Mesendoderm (in vitro differentiated cells): ENCODE data around the gene C2CD5.

Experiments used
- DNase-seq: peaks from one replicate; pipeline ENCODE4 v3.0.0; 2013
- H2AK5ac ChIP-seq: 2 replicates; pipeline ENCODE4 v1.6.1; 2013; ENCODE audit warnings: low read length, inconsistent platforms
- H2BK120ac ChIP-seq: 2 replicates; pipeline ENCODE4 v1.6.1; 2013; ENCODE audit warnings: low read depth, mild to moderate bottlenecking, low read length, moderate library complexity, mixed read lengths
- H2BK15ac ChIP-seq: replicated peaks from 2 replicates; pipeline ENCODE4 v1.6.1; 2013; ENCODE audit warnings: low read depth, mild to moderate bottlenecking, moderate library complexity
- H2BK5ac ChIP-seq: 2 replicates; pipeline ENCODE4 v1.6.1; 2013; ENCODE audit warnings: low read length, inconsistent platforms
- H3K18ac ChIP-seq: 2 replicates; pipeline ENCODE4 v1.6.1; 2013; ENCODE audit warnings: mild to moderate bottlenecking, low read length, mixed read lengths
- H3K23ac ChIP-seq: one replicate; pipeline ENCODE4 v1.6.1; 2013; ENCODE audit warnings: low read length
- H3K27ac ChIP-seq: 2 replicates; pipeline ENCODE4 v1.5.1; 2013; ENCODE audit warnings: low read depth, mild to moderate bottlenecking, inconsistent platforms, low read length, moderate library complexity
- H3K27me3 ChIP-seq: 2 replicates; pipeline ENCODE4 v1.6.1; 2013; ENCODE audit warnings: low read length, control low read depth, mild to moderate bottlenecking, inconsistent platforms; ENCODE audit not compliant: insufficient read depth, poor library complexity
- H3K36me3 ChIP-seq: 2 replicates; pipeline ENCODE4 v1.6.1; 2013; ENCODE audit warnings: low read length, inconsistent platforms; ENCODE audit not compliant: control insufficient read depth, insufficient read depth
- H3K4ac ChIP-seq: one replicate; pipeline ENCODE4 v1.6.1; 2013; ENCODE audit warnings: low read depth, mild to moderate bottlenecking, low read length, moderate library complexity
- H3K4me1 ChIP-seq: 2 replicates; pipeline ENCODE4 v1.6.1; 2013; ENCODE audit warnings: low read depth, low read length, inconsistent platforms; ENCODE audit not compliant: control insufficient read depth
- H3K4me2 ChIP-seq: 2 replicates; pipeline ENCODE4 v1.6.1; 2013; ENCODE audit warnings: low read length
- H3K4me3 ChIP-seq: 2 replicates; pipeline ENCODE4 v1.5.1; 2013; ENCODE audit warnings: mild to moderate bottlenecking, low read length
- H3K56ac ChIP-seq: one replicate; pipeline ENCODE4 v1.6.1; 2013; ENCODE audit warnings: low read length
- H3K79me1 ChIP-seq: 2 replicates; pipeline ENCODE4 v1.6.1; 2013; ENCODE audit warnings: low read length, inconsistent platforms
- H3K79me2 ChIP-seq: 2 replicates; pipeline ENCODE4 v1.6.1; 2013; ENCODE audit warnings: mild to moderate bottlenecking, low read length; ENCODE audit not compliant: control insufficient read depth, insufficient read depth
- H3K9ac ChIP-seq: 2 replicates; pipeline ENCODE4 v1.6.1; 2013; ENCODE audit warnings: low read length, inconsistent platforms
- H4K5ac ChIP-seq: one replicate; pipeline ENCODE4 v1.6.1; 2013; ENCODE audit warnings: low read length
- H4K8ac ChIP-seq: one replicate; pipeline ENCODE4 v1.6.1; 2013; ENCODE audit warnings: low read depth, mild to moderate bottlenecking, control low read depth, low read length, moderate library complexity
- WGBS: extraction: QIAGEN DNeasy Blood & Tissue Kit; methylation state at CpG from one replicate; pipeline ENCODE4 v1.1.7; 2013; ENCODE audit warnings: low lambda C conversion rate, missing lambda C conversion rate; ENCODE audit not compliant: insufficient coverage; ENCODE audit errors: extremely low coverage; 5-methylcytosine and 5-hydroxymethylcytosine counted together

C2CD5 gene

DNA sequence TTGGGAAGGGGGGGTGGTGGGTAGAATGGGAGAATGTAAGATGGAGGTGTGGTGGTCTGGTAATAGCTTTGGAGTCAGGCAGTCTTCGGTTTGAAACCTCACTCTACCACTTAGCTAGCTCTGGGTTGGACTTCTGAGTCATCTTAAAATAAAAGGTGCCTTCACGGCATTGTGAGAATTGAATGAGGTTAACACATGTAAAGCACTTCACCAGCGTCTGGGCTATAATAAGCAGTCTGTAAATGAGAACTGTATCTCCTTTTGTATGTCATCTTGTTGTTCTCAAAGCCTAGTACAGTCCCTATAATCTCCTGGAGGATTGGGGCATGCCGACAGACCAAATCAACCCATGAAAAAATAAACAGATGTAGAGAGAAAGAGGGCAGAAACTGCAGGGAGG, 11.2 kb downstream of the C2CD5 start:
- no peak for DNase-seq
- H3K23ac ChIP-seq = no peak overlapping the region
- H3K4me3 ChIP-seq = no peak overlapping the region
- H4K8ac ChIP-seq = no peak overlapping the region
- H3K4ac ChIP-seq = no peak overlapping the region
- no peak overlapping the region for H3K18ac ChIP-seq
- H2AK5ac ChIP-seq = no peak overlapping the region
- H3K27me3 ChIP-seq = no peaks in the 10 kb centered on the region
- peaks cover 4% of the 10 kb centered on the region for H3K36me3 ChIP-seq
- H3K56ac ChIP-seq = no peak overlapping the region
- H2BK5ac ChIP-seq = no peak overlapping the region
- H3K4me2 ChIP-seq = no peak overlapping the region
- no peak overlapping the region for H4K5ac ChIP-seq
- no peak overlapping the region for H2BK15ac ChIP-seq
- H3K79me1 ChIP-seq = no peaks in the 10 kb centered on the region
- H3K27ac ChIP-seq = no peak overlapping the region
- H3K4me1 ChIP-seq = no peaks in the 10 kb centered on the region
- no peak overlapping the region for H3K9ac ChIP-seq
- H2BK120ac ChIP-seq = no peak overlapping the region
- no peaks in the 10 kb centered on the region for H3K79me2 ChIP-seq
- WGBS = no CpG with 5 or more reads among the region's 4 CpGs

DNA sequence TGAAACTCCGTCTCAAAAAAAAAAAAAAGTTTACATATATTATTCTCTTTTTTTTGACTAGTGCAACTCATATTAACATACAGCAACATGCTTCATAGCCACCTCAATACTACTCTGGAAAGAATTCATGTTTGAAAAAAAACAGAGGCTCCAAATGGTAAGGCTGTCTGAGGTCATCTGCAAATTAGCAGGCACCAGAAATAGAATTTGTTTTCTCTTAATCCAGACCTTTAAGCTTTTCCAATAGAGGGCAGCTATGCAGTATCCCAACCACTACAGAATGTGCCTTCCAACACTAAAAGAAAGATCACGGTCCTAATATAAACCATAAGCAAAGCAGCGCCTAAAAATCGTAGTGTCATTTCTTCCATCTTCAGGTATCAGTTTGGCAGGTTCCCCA, 12.0 kb downstream of the C2CD5 start:
- no peak for DNase-seq

DNA sequence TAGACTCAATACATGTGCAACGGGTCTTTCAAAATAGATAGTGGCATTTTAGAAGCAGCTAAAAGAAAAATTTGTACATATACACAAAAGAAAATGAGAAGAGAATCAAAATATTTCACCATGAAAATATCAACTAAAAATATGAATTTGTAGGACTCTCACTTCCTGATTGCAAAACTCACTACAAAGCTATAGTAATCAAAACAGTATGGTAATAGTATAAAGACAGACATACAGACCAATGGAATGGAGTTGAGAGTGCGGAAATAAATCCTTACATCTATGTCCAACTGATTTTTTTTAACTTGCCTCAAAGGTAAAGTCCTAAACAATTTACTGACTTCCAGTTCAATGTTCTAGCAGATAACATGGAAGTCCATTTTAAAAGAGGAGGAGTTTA, 13.1 kb downstream of the C2CD5 start:
- no CpG with 5 or more reads among the region's 2 CpGs for WGBS
- Histone ChIP-seq H3K4me3 (no peak overlapping the region), H3K79me2 (no peaks in the 10 kb centered on the region), H3K27me3 (no peaks in the 10 kb centered on the region), H3K23ac (no peak overlapping the region), H3K18ac (no peak overlapping the region), H2BK15ac (no peak overlapping the region), H3K27ac (no peak overlapping the region), H3K4ac (no peak overlapping the region), H3K4me1 (no peaks in the 10 kb centered on the region), H2BK5ac (no peak overlapping the region), H4K8ac (no peak overlapping the region), H3K9ac (no peak overlapping the region), H2AK5ac (no peak overlapping the region), H3K4me2 (no peak overlapping the region), H4K5ac (no peak overlapping the region), H2BK120ac (no peak overlapping the region), H3K56ac (no peak overlapping the region), H3K79me1 (no peaks in the 10 kb centered on the region), H3K36me3 (peaks cover 4% of the 10 kb centered on the region)
- DNase-seq = no peak

More for the DNA sequence above, 12.0 kb downstream of the C2CD5 start:
- Histone ChIP-seq H3K4me1 (no peaks in the 10 kb centered on the region), H3K56ac (no peak overlapping the region), H2BK15ac (no peak overlapping the region), H3K9ac (no peak overlapping the region), H3K79me2 (no peaks in the 10 kb centered on the region), H3K23ac (no peak overlapping the region), H3K27ac (no peak overlapping the region), H3K79me1 (no peaks in the 10 kb centered on the region), H3K4me3 (no peak overlapping the region), H3K4ac (no peak overlapping the region), H3K18ac (no peak overlapping the region), H3K4me2 (no peak overlapping the region), H4K5ac (no peak overlapping the region), H4K8ac (no peak overlapping the region), H3K36me3 (peaks cover 4% of the 10 kb centered on the region), H2BK5ac (no peak overlapping the region), H3K27me3 (no peaks in the 10 kb centered on the region), H2BK120ac (no peak overlapping the region), H2AK5ac (no peak overlapping the region)
- WGBS = no CpG with 5 or more reads among the region's 4 CpGs

DNA sequence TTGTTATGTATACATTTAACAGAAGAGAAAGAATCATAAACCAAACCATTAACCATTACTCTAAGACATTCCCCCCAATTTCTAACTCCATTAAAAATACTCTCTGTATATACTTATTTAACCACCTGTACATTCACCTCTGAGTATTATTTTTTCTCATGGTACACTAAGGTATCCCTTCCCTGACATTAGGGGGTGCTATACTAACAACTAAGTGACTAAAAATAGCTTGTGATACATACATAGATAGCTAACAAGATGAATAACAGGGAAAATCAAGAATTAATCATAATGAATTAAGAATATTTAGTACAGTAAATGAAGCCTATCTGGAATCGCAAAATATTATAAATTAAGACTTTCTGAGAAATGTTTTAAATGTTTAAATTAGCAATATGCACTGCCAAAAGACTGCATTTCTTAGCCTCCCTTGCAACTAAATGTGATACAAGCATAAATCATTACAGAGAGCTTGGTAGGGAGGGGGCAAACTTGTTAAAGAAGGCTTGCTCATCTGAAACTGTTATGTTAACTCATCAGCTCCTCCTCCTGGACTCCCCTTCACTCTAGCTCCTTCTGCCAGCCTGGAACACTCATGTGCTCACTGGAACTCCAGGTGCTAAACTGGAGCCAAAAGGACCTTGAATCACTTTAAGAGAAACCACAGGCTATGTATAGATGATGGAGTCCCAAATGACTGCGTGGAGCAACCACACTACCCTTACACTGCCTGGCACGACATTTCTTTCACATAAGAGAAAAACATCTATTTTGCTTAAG, 14.9 kb downstream of the C2CD5 start:
- Histone ChIP-seq H3K79me2 (no peaks in the 10 kb centered on the region), H3K23ac (no peak overlapping the region), H2BK5ac (no peak overlapping the region), H3K27me3 (no peaks in the 10 kb centered on the region), H3K4me1 (no peaks in the 10 kb centered on the region), H4K5ac (no peak overlapping the region), H3K18ac (no peak overlapping the region), H3K9ac (no peak overlapping the region), H4K8ac (no peak overlapping the region), H2BK120ac (no peak overlapping the region), H3K4me2 (no peak overlapping the region), H2AK5ac (no peak overlapping the region), H3K36me3 (peaks cover 4% of the 10 kb centered on the region), H3K4ac (no peak overlapping the region), H3K79me1 (no peaks in the 10 kb centered on the region), H2BK15ac (no peak overlapping the region), H3K4me3 (no peak overlapping the region), H3K56ac (no peak overlapping the region), H3K27ac (no peak overlapping the region)
- no CpG with 5 or more reads among the region's 3 CpGs for WGBS
- peak; percentile 44 for DNase-seq

DNA sequence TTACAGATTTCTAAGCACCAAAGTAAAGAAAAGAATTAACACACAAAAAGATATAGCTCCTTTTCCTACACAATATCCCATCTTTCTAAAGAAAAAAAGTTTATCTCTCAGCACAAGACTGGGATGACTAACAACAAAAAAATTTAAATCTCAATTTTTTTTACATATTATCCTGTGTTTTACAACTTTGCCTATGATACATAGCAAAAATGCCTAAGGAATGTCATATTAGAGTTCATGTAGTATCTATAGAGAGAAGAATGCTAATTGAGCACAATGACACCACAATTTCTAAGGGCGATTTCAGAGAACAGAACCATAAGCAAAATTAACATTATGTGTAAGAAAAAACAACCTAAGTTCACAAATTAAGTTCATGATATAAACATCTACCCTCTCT, 16.3 kb downstream of the C2CD5 start:
- no peak overlapping the region for H3K27ac ChIP-seq
- H3K27me3 ChIP-seq = no peaks in the 10 kb centered on the region
- no peak overlapping the region for H2AK5ac ChIP-seq
- H3K4me3 ChIP-seq = no peak overlapping the region
- no peak overlapping the region for H4K5ac ChIP-seq
- no peak overlapping the region for H3K56ac ChIP-seq
- H3K18ac ChIP-seq = no peak overlapping the region
- H3K79me1 ChIP-seq = no peaks in the 10 kb centered on the region
- DNase-seq = no peak
- WGBS = no CpG with 5 or more reads among the region's 1 CpG
- no peak overlapping the region for H3K4me2 ChIP-seq
- no peaks in the 10 kb centered on the region for H3K36me3 ChIP-seq
- no peak overlapping the region for H3K23ac ChIP-seq
- H2BK15ac ChIP-seq = no peak overlapping the region
- H3K79me2 ChIP-seq = no peaks in the 10 kb centered on the region
- no peak overlapping the region for H3K4ac ChIP-seq
- no peak overlapping the region for H4K8ac ChIP-seq
- no peak overlapping the region for H2BK5ac ChIP-seq
- no peak overlapping the region for H3K9ac ChIP-seq
- no peaks in the 10 kb centered on the region for H3K4me1 ChIP-seq
- no peak overlapping the region for H2BK120ac ChIP-seq

DNA sequence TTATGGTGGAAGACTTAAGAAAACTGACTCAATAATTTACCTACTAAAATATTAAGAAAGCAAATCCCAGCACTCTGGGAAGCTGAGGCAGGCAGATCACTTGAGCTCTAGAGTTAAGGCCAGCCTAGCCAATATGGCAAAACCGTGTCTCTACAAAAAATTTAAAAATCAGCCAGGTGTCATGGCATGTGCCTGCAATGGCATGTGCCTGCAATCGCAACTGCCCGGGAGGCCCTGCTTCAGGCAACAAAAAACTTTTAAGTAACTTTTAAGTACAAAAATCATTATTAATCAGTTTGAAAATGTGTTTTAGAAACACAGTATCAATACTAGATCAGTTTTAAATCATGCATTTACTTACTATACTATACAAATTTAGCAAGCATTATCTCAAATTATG, 17.5 kb downstream of the C2CD5 start:
- Histone ChIP-seq H3K18ac (no peak overlapping the region), H3K9ac (no peak overlapping the region), H3K23ac (no peak overlapping the region), H3K4me1 (no peaks in the 10 kb centered on the region), H2BK5ac (no peak overlapping the region), H2BK120ac (no peak overlapping the region), H3K27ac (no peak overlapping the region), H3K4me3 (no peak overlapping the region), H3K79me1 (no peaks in the 10 kb centered on the region), H2BK15ac (no peak overlapping the region), H3K4ac (no peak overlapping the region), H4K5ac (no peak overlapping the region), H3K36me3 (no peaks in the 10 kb centered on the region), H2AK5ac (no peak overlapping the region), H3K27me3 (no peaks in the 10 kb centered on the region), H3K79me2 (no peaks in the 10 kb centered on the region), H4K8ac (no peak overlapping the region), H3K4me2 (no peak overlapping the region), H3K56ac (no peak overlapping the region)
- no CpG with 5 or more reads among the region's 3 CpGs for WGBS
- DNase-seq = no peak
